C4-2B (cell line): Measurements from ENCODE around the gene ALDH2.

Source experiments
- ZFX ChIP-seq: fragments of 450-650 bp; IDR thresholded peaks from 2 replicates; pipeline ENCODE4 v1.6.1; 2017
- TF ChIP-seq, protein P1 (sequence below): fragments of 450-650 bp; conservative IDR thresholded peaks from 2 replicates; pipeline ENCODE4 v1.5.1; 2017; ENCODE audit warnings: mild to moderate bottlenecking

DNA sequence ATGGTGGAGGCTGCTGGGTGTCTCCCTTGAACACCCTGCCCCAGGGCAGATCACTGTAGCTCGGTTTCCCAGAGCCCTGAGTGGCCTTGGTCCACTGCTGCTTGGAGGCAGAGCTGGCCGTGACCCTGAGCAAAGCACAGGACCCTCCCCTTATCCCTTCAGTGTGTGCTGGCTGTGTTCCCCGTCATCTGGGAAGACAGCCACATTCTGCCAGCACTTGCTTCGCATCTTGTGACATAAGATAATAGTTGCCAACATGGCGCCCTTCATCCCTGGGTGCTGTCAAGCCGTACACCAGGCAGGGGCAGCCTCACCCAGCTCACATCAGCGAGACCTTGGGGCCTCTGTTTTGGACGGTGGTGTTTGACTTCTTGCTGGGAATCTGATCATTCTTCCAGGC, 12.1 kb upstream of the ALDH2 start:
- TF ChIP-seq, protein P1, sequence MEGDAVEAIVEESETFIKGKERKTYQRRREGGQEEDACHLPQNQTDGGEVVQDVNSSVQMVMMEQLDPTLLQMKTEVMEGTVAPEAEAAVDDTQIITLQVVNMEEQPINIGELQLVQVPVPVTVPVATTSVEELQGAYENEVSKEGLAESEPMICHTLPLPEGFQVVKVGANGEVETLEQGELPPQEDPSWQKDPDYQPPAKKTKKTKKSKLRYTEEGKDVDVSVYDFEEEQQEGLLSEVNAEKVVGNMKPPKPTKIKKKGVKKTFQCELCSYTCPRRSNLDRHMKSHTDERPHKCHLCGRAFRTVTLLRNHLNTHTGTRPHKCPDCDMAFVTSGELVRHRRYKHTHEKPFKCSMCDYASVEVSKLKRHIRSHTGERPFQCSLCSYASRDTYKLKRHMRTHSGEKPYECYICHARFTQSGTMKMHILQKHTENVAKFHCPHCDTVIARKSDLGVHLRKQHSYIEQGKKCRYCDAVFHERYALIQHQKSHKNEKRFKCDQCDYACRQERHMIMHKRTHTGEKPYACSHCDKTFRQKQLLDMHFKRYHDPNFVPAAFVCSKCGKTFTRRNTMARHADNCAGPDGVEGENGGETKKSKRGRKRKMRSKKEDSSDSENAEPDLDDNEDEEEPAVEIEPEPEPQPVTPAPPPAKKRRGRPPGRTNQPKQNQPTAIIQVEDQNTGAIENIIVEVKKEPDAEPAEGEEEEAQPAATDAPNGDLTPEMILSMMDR: no peak
- TF ChIP-seq ZFX: no peak
